Right lung (tissue), 5 donors: Measurements from ENCODE around the gene ARHGEF38. TPM values are rescaled to one million over a fixed set of nuclear protein-coding genes. Genes with fewer than 3 reads are reported as not detected.
A peak's percentile ranks its signal among the peaks of the same experiment; 100 is the strongest.
"Not testable (repeated sequence)": the region's sequence is repeated elsewhere in the genome, so short reads cannot be mapped to it uniquely, and the experiment has no call there.

Experiments
- DNase-seq, 2 donors: peaks; one replicate each; pipeline ENCODE4 v3.0.0-alpha.2; 2013
- polyA plus RNA-seq, 5 donors: library from polyadenylated mRNA; unstranded; fragments of 120-200 nt; gene quantifications; one replicate each; pipeline versions ENCODE4 v1.2.1 to v1.2.3, GENCODE V29; 2013; ENCODE audit warnings: inconsistent platforms in 1 of 5, low replicate concordance in 1 of 5; ENCODE audit not compliant: insufficient read length in 5 of 5, insufficient read depth in 1 of 5

ARHGEF38 gene
- polyA plus RNA-seq, 5 donors, result 5.8 to 11.1 (median 8.8) TPM

- DNase-seq, result peak; percentile 33 to 53
Observed at GRCh38 chr4:105652286-105652888, 100.0 kb downstream of the ARHGEF38 start.

DNA sequence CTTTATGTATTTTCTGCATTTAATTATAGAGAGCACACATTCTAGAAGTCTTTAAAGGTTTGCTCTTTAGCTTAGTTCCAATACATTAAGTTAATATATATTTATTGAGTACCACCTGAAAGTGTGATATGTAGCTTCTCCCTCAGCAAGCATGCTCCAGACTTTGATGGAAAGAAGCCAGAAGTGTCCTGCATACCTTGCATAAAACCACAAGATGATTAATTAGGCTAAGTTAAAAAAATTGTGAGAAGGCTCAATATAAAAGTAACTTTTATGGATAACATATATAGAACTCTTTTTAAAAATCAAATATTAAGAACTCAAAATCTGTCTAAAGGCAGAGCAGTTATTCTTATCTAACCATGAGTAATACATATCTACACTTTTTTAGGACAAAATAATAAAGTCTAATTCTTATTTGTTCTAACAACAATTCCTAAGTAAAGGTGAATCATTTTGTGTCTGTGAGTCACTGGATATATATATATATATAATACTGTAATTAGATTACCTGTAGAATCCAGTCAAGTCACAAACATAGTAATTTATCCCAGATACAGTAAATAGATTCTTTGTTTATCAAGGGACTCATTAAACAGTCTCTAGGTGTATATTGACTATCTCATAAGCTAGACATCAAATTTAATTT lies 104.8 kb downstream of the ARHGEF38 start:
- DNase-seq, result no peak

DNA sequence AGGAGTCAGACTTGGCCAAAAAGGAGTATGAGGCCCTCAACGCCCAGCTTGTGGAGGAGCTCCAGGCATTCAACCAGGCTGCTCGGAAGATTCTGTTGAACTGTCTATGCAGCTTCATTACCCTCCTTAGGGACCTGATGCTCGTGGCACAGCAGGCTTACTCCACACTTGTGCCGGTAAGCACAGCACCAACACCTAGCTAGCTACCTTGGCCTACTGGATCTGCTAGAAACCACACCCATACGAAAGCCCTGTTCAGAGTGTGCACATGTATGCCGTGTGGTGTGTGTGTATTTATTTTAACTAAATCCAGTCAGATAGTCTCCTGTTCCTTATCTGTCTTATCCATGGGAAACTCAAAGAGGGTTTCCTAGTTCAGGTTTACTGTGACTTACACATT lies 106.8 kb downstream of the ARHGEF38 start:
- DNase-seq, result no peak

- DNase-seq, result no peak
Observed at GRCh38 chr4:105661028-105661427, 108.6 kb downstream of the ARHGEF38 start.

DNA sequence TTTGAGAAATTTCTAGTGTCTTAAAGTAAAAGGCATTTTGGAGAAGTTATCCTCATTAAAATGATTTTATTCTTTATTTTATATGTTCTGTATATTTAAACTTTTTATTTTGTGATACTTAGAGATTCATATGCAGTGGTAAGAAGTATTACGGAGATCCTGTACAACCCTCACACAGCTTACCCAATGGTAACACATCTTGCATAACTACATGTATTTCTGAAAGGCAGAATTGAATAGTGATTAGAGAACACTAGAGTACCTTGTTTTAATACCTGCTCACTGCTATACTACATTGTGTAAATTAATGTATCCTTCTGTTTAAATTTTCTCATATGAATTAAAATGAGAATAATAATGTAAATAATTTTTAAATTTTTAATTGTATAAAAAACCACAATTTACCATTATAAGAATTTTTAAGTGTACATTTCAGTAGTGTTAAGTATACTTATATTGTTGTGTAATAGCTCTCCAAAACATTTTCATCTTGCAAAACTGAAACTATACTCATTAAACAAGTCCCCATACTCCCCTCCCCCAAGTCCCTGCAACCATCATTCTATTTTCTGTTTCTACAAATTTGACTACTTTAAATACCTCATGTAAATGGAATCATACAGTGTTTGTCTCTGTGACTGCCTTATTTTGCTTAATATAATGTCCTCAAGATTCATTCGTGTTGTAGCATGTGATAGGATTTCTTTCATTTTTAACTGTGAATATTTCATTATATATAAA lies 110.7 kb downstream of the ARHGEF38 start:
- no peak for DNase-seq

DNA sequence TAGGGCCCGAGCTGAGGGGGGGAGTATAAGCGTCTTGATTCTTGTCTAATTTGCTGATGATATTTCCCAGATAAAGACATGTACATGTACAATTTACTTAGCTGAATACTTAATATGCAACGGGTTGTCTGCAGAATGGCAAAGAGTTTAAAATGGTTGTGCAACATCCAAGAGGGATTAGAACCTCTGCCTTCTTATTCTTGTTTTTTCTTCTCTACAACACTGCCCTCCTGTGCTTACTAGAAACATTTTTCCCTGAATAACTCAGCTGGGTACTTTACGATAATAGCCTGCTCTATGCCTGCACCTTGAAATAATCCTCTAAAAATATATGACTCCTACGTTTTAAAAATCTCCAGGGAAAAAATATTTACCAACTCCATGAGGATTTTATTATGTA lies 114.3 kb downstream of the ARHGEF38 start:
- DNase-seq, result no peak

DNA sequence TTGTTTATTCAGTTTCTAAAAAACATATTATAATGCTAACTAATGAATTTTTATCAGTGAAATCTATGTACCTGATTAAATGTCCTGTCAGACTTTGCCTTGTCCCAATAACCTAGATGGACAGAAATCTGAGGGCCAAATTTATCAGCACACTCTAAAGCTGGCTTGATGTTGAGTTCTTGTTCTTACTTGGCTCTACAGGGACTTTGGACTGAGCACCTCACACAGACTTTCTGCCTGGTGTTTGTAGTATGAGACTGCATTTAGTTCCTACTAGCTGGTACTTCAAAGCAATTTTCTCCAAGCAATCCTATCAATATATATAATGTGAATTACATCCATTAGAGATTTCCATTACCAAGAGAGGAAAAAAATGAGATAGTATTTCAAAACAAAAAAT lies 118.3 kb downstream of the ARHGEF38 start:
- no peak for DNase-seq

DNA sequence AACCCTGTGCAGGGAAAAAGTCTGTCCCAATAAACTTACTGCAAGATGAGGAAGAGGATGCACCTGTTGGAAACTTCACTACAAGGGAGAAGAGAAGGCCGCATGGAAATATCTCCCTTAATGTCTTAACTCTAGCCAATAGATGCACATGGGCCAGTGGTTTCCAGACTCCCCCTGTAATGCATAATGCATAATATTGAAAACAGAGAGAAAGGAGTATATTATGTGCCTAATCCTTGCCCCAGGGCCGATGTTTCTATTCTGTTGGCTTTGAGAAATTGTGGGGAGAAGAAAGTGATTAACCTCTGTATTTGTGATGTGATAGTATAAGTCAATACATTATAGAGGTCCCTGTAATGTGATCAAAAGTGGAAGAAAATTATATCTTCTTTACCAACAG lies 118.9 kb downstream of the ARHGEF38 start:
- no peak for DNase-seq

DNA sequence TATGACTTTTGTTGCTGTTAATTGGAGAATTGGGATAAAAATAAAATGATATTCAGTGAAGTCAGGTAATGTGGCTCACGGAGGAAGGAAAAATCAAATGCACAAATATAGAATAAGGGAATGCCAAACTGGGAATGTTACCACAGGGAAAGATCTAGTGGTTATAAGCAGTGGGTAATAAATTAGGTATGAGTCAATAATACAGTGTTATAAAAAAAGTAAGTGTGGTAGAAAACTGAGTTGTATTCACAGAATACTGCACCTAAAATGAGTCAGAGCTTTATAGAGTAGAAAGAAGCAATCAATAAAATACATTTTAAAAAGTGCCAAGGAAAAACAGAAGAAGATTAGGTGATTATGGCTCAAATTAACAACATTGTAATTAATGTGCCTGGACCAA lies 121.6 kb downstream of the ARHGEF38 start:
- DNase-seq, result no peak

DNA sequence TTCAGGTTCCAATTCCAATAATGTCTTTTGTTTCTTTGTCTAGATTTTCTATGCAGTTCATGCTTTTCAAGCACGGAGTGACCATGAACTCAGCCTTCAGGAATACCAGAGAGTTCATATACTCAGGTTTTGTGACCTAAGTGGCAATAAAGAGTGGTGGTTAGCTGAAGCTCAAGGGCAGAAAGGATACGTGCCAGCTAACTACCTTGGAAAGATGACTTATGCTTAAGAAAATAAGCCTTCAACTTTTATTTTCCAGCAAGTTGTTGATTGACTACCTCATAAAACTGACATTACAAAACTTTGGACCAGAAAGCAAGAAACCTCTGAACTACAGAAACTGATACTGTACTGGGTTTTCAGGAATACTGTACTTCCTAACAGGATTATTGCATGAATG lies 125.3 kb downstream of the ARHGEF38 start:
- no peak for DNase-seq

DNA sequence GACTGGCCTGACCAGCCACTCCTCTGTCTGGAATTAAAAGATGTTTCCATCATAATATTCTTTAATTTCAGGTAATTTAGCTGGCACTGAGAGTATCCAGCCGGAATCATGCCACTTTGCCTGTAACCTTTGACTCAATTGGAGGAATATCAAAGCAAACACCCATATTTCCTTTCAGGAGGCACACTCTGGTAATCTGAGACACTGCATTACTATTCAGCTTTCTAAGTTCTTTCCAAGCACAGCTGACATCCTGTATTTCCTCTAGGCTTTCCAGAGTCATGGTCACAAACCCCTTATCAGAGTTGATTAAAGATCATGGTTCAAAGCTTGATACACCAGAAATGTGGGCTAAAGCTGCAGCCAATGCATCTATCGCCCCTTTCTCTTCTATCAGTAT lies 126.8 kb downstream of the ARHGEF38 start:
- DNase-seq, result no peak

GRCh38 chr4:105683038-105683437 lies 130.6 kb downstream of the ARHGEF38 start:
- peak; percentile 64 to 67 for DNase-seq

GRCh38 chr4:105686571-105686970 lies 134.2 kb downstream of the ARHGEF38 start:
- no peak for DNase-seq

- not testable (repeated sequence) for DNase-seq
Observed at GRCh38 chr4:105694812-105695211, 142.4 kb downstream of the ARHGEF38 start.

GRCh38 chr4:105695832-105696231 lies 143.4 kb downstream of the ARHGEF38 start:
- DNase-seq, result not testable (repeated sequence)

DNA sequence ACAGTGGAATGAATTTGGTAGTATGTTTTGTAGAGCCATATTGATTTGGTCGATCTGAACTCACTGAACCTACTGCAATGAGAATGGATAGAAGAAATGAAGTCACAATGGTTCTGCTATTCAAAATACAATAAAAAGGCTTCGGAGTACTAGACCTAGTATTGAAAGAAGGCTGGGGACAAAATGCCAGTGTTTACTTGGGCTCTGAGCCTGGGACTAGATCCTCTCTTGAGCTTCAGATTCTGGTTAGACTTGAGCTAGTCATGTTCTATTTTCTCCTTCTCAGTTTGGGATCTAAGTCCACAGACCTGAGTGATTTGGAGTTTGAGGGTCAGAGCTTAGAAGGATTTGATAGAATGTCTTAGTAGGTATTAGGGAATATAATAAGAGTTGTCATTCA lies 146.2 kb downstream of the ARHGEF38 start:
- no peak for DNase-seq

DNA sequence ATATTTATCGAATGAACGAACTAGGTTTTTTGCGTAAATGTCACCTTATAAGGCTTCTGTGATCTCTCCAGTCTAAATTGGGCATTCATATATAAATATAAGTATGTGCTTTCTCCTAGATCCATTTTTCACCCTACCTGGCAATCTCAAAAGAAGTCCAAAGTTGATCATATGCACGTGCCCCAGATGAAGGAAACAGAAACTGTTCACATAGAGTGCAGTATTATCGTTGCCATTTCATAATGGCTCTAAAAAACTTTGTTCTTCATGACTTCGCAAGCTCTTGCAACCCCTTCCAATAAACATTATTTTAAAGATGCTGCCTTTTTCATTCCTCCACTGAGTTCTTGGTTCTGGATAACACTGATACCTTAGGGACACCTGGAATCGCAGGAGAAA lies 155.4 kb downstream of the ARHGEF38 start:
- no peak for DNase-seq

DNA sequence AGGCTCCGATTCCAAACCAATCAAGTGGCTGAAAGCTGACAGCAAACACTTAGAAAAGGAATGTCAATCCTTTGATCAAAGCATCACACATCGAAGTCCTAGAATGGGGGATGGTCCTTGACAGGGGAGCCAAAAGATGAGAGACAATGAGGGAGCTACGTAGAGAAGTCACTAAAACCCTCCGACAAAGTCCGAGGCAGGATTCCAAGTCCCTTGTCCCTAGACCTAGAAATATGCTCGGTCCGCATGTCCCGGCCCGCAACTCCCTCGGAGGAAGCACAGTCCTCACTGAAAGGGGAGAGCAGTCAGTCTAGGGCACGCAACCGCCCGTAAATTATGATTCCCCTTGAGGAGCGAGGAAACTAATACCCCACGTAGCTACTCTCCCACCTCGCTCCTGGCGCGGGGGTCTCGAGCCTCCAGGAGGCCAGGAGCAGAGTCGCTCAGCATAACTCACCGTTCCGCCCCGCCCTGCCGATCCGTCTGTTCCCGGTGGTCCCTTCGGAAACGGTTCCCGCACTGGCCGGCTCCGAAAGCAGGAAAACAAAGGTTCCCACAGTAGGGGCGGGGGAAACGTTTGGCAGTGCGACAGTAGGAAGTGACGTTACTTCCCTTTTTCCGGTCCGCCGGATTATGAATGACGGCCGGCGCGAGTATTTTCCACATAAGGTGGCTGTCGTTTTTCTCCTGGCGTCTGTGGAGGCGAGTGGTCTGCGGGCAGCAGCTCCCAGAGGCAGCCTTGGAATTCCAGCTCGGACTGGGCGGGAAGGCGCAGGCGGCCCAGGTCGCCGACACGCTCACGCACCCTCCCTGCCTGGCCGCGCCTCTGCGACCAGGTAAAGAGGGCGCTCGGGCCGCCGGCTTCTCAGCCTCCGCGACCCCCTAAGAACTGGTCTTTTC lies 156.0 kb downstream of the ARHGEF38 start, which contains the start of the genes GSTCD and INTS12:
Gene GSTCD (plus strand): TSS at position 604 of the 900 bp plus-strand sequence. CDS start 8,830 bp downstream, outside the sequence.
Gene INTS12 (minus strand): TSS at position 509 of the 900 bp plus-strand sequence. CDS start 8,684 bp downstream, outside the sequence.
- peak; percentile 91 to 93 for DNase-seq

GRCh38 chr4:105709081-105709450 lies 156.6 kb downstream of the ARHGEF38 start:
- DNase-seq, result peak in 1 of 2 donors; percentile 42

GRCh38 chr4:105710012-105710600 lies 157.7 kb downstream of the ARHGEF38 start:
- DNase-seq, result no peak

- no peak for DNase-seq
Observed at GRCh38 chr4:105710678-105711077, 158.3 kb downstream of the ARHGEF38 start.
